Stimulated activated CD4-positive, alpha-beta T cell treated with anti-CD3 and anti-CD28 coated beads, Interleukin-1b, Interleukin-23, amount 100 ng/mL, for 4 hours (primary cell): ENCODE measurements around the gene SLC6A8.

Experiments
- DNase-seq, 2 donors: peaks; one replicate each; pipeline ENCODE4 v3.0.0-alpha.2; 2020; ENCODE audit warnings: low read depth in 2 of 2

Gene SLC6A8

GRCh38 chrX:153648358-153649177, 39.2 kb upstream of the SLC6A8 start:
- DNase-seq: no peak

- no peak for DNase-seq
Observed at GRCh38 chrX:153649178-153649914, 38.4 kb upstream of the SLC6A8 start.

GRCh38 chrX:153649915-153650782, 37.6 kb upstream of the SLC6A8 start:
- no peak for DNase-seq

GRCh38 chrX:153650959-153651358, 36.8 kb upstream of the SLC6A8 start:
- no peak for DNase-seq

GRCh38 chrX:153651540-153652079, 36.1 kb upstream of the SLC6A8 start:
- DNase-seq: no peak

GRCh38 chrX:153653556-153653955, 34.2 kb upstream of the SLC6A8 start:
- DNase-seq: no peak

- DNase-seq: no peak
Observed at GRCh38 chrX:153657161-153657560, 30.6 kb upstream of the SLC6A8 start.

GRCh38 chrX:153659268-153659667, 28.5 kb upstream of the SLC6A8 start:
- no peak for DNase-seq

GRCh38 chrX:153662266-153662665, 25.5 kb upstream of the SLC6A8 start:
- DNase-seq: peak; percentile 52 to 56

GRCh38 chrX:153665726-153666306, 21.9 kb upstream of the SLC6A8 start:
- no peak for DNase-seq

- DNase-seq: no peak
Observed at GRCh38 chrX:153667281-153667955, 20.3 kb upstream of the SLC6A8 start.

- DNase-seq: peak; percentile 75 to 77
Observed at GRCh38 chrX:153667956-153668396, 19.8 kb upstream of the SLC6A8 start.

- no peak for DNase-seq
Observed at GRCh38 chrX:153668423-153669173, 19.1 kb upstream of the SLC6A8 start.

GRCh38 chrX:153669174-153669890, 18.4 kb upstream of the SLC6A8 start:
- peak in 1 of 2 donors; percentile 53 for DNase-seq

GRCh38 chrX:153669901-153670731, 17.6 kb upstream of the SLC6A8 start:
- no peak for DNase-seq

GRCh38 chrX:153670748-153671588, 16.8 kb upstream of the SLC6A8 start:
- no peak for DNase-seq
